ENCODE measurements around the gene PRKACA. TPM values are rescaled to one million over a fixed set of nuclear protein-coding genes. Genes with fewer than 3 reads are reported as not detected.

Gene PRKACA
- 100 to 1,000 TPM in 1 of 2 donors, 10 to 100 TPM in 1; 81.5 to 118 TPM for total RNA-seq
- 100 to 1,000 TPM in 2 of 6 donors, 10 to 100 TPM in 4; 83.3 to 115 (median 93.7) TPM for polyA plus RNA-seq (ENCODE audit: insufficient read length in 6 of 6)
- long read RNA-seq, donor 1, transcript PRKACA-201 (10 exons, 2,677 nt), result major isoform, 24 of 26 reads
- long read RNA-seq, donor 1, partial matches to known transcripts, result 0 of 26 reads
- long read RNA-seq, donor 1, other reads (novel, unspliced or antisense), result 0 of 26 reads
- long read RNA-seq, donor 2, transcript PRKACA-201 (10 exons, 2,677 nt), result major isoform, 31 of 34 reads
- long read RNA-seq, donor 2, partial matches to known transcripts, result 0 of 34 reads
- long read RNA-seq, donor 2, other reads (novel, unspliced or antisense), result 0 of 34 reads
- long read RNA-seq, donor 3, transcript PRKACA-201 (10 exons, 2,677 nt), result major isoform, 15 of 17 reads
- long read RNA-seq, donor 3, partial matches to known transcripts, result 0 of 17 reads
- long read RNA-seq, donor 3, other reads (novel, unspliced or antisense), result 0 of 17 reads
- long read RNA-seq, donor 4, partial matches to known transcripts, result 0 of 6 reads
- long read RNA-seq, donor 4, other reads (novel, unspliced or antisense), result 6 of 6 reads
- long read RNA-seq, donor 5, transcript PRKACA-201 (10 exons, 2,677 nt), result major isoform, 10 of 11 reads
- long read RNA-seq, donor 5, partial matches to known transcripts, result 0 of 11 reads
- long read RNA-seq, donor 5, other reads (novel, unspliced or antisense), result 0 of 11 reads
- long read RNA-seq, donor 6, transcript PRKACA-201 (10 exons, 2,677 nt), result major isoform, 17 of 17 reads
- long read RNA-seq, donor 6, partial matches to known transcripts, result 0 of 17 reads
- long read RNA-seq, donor 6, other reads (novel, unspliced or antisense), result 0 of 17 reads
- long read RNA-seq, donor 7, transcript PRKACA-201 (10 exons, 2,677 nt), result major isoform, 5 of 6 reads
- long read RNA-seq, donor 7, partial matches to known transcripts, result 0 of 6 reads
- long read RNA-seq, donor 7, other reads (novel, unspliced or antisense), result 0 of 6 reads
- long read RNA-seq, donor 8, transcript PRKACA-201 (10 exons, 2,677 nt), result major isoform, 28 of 29 reads
- long read RNA-seq, donor 8, partial matches to known transcripts, result 0 of 29 reads
- long read RNA-seq, donor 8, other reads (novel, unspliced or antisense), result 0 of 29 reads
- long read RNA-seq, donor 9, result 0 reads
- long read RNA-seq, donor 10, partial matches to known transcripts, result 0 of 2 reads
- long read RNA-seq, donor 10, other reads (novel, unspliced or antisense), result 2 of 2 reads
- long read RNA-seq, donor 11, result 0 reads
- long read RNA-seq, donor 12, transcript PRKACA-201 (10 exons, 2,677 nt), result major isoform, 14 of 15 reads
- long read RNA-seq, donor 12, partial matches to known transcripts, result 0 of 15 reads
- long read RNA-seq, donor 12, other reads (novel, unspliced or antisense), result 0 of 15 reads

- Histone ChIP-seq H3K27ac (peak within 1 kb of the TSS; percentile 99), H3K4me3 (peak within 1 kb of the TSS; percentile 74 to 87), H3K4me1 (peaks cover 33 to 65% of the 10 kb centered on the region in 2 donors), H3K9me3 (no peaks in the 10 kb centered on the region), H3K36me3 (no peaks in the 10 kb centered on the region), H3K27me3 (no peaks in the 10 kb centered on the region)
- ATAC-seq (peak; percentile 92), DNase-seq (peak; percentile 97 to 100 (median 100))
- TF ChIP-seq CTCF (IDR thresholded peaks at IDR 0.05), result no peak
- intact Hi-C loops (cut with DNase I), result no loop called here
These were observed at the start of gene PRKACA for GRCh38 chr19:14117668-14118164. Gene PRKACA (minus strand): TSS chr19:14117762. CDS start chr19:14117547, 215 bp downstream.

- DNase-seq, result peak in 1 of 4 donors; percentile 44
- no peak for TF ChIP-seq CTCF (IDR thresholded peaks at IDR 0.05)
- Histone ChIP-seq H3K4me3 (no peak overlapping the region), H3K36me3 (peaks cover 0 to 31% of the 10 kb centered on the region in 2 donors), H3K27me3 (peaks cover 0 to 26% of the 10 kb centered on the region in 2 donors), H3K9me3 (no peaks in the 10 kb centered on the region), H3K4me1 (peaks cover 4 to 21% of the 10 kb centered on the region in 2 donors), H3K27ac (peak overlapping the region; percentile 26 to 48)
- intact Hi-C loops (cut with DNase I), result no loop called here
- ATAC-seq, result no peak
These were observed 49.5 kb upstream of the PRKACA start for GRCh38 chr19:14166999-14167575.

- TF ChIP-seq CTCF (IDR thresholded peaks at IDR 0.05), result no peak
- Histone ChIP-seq H3K9me3 (no peaks in the 10 kb centered on the region), H3K4me3 (no peak overlapping the region), H3K36me3 (peaks cover 0 to 22% of the 10 kb centered on the region in 2 donors), H3K27ac (no peak overlapping the region), H3K27me3 (peaks cover 0 to 26% of the 10 kb centered on the region in 2 donors), H3K4me1 (peaks cover 4 to 21% of the 10 kb centered on the region in 2 donors)
- no peak for ATAC-seq
- DNase-seq, result peak in 1 of 4 donors; percentile 61
- intact Hi-C loops (cut with DNase I), result no loop called here
These were observed 48.6 kb upstream of the PRKACA start for GRCh38 chr19:14165990-14166830.

Measured in left lung (tissue), 14 donors.